HL-60 (cell line): ENCODE data around the gene MT1B.

Source experiments
- GABPA ChIP-seq: IDR thresholded peaks from 2 replicates; pipeline ENCODE4 v1.6.1; 2012; ENCODE audit warnings: low read depth
- POLR2AphosphoS5 ChIP-seq: IDR thresholded peaks from 2 replicates; pipeline ENCODE4 v1.6.1; 2012; ENCODE audit warnings: low read depth
- SPI1 ChIP-seq: IDR thresholded peaks from 2 replicates; pipeline ENCODE4 v1.6.1; 2012; ENCODE audit warnings: low read depth, mild to moderate bottlenecking, borderline replicate concordance
- TF ChIP-seq, protein P1 (sequence below): IDR thresholded peaks from one replicate; pipeline ENCODE4 v1.5.1; 2011; ENCODE audit warnings: low read length, control low read depth, inconsistent platforms; ENCODE audit not compliant: insufficient read depth
- TF ChIP-seq, protein P2 (sequence below): IDR thresholded peaks from 2 replicates; pipeline ENCODE4 v1.6.1; 2012; ENCODE audit warnings: low read depth; ENCODE audit not compliant: insufficient replicate concordance

DNA sequence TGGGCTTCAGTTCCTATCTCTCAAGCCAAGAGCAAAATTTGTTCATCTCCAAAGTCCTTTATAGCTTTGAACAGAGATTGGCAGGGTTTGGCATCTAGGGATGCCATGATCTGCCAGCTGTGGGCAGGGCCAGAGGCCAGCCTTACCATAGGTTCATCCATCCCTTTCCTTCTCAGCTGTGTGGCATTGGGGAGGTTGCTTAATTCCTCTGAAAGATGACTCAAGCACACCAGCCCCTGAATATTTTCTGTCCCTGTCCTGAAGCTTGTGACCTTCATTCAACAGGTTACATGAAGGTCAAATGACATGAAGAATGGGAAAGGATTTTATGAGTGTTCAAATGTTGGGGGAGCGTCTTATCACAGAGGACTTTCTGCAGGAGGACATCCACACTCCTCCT, 12.8 kb downstream of the MT1B start:
- TF ChIP-seq, protein P1, sequence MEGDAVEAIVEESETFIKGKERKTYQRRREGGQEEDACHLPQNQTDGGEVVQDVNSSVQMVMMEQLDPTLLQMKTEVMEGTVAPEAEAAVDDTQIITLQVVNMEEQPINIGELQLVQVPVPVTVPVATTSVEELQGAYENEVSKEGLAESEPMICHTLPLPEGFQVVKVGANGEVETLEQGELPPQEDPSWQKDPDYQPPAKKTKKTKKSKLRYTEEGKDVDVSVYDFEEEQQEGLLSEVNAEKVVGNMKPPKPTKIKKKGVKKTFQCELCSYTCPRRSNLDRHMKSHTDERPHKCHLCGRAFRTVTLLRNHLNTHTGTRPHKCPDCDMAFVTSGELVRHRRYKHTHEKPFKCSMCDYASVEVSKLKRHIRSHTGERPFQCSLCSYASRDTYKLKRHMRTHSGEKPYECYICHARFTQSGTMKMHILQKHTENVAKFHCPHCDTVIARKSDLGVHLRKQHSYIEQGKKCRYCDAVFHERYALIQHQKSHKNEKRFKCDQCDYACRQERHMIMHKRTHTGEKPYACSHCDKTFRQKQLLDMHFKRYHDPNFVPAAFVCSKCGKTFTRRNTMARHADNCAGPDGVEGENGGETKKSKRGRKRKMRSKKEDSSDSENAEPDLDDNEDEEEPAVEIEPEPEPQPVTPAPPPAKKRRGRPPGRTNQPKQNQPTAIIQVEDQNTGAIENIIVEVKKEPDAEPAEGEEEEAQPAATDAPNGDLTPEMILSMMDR, result no peak
- TF ChIP-seq POLR2AphosphoS5 (no peak), GABPA (no peak), SPI1 (no peak)
- TF ChIP-seq, protein P2, sequence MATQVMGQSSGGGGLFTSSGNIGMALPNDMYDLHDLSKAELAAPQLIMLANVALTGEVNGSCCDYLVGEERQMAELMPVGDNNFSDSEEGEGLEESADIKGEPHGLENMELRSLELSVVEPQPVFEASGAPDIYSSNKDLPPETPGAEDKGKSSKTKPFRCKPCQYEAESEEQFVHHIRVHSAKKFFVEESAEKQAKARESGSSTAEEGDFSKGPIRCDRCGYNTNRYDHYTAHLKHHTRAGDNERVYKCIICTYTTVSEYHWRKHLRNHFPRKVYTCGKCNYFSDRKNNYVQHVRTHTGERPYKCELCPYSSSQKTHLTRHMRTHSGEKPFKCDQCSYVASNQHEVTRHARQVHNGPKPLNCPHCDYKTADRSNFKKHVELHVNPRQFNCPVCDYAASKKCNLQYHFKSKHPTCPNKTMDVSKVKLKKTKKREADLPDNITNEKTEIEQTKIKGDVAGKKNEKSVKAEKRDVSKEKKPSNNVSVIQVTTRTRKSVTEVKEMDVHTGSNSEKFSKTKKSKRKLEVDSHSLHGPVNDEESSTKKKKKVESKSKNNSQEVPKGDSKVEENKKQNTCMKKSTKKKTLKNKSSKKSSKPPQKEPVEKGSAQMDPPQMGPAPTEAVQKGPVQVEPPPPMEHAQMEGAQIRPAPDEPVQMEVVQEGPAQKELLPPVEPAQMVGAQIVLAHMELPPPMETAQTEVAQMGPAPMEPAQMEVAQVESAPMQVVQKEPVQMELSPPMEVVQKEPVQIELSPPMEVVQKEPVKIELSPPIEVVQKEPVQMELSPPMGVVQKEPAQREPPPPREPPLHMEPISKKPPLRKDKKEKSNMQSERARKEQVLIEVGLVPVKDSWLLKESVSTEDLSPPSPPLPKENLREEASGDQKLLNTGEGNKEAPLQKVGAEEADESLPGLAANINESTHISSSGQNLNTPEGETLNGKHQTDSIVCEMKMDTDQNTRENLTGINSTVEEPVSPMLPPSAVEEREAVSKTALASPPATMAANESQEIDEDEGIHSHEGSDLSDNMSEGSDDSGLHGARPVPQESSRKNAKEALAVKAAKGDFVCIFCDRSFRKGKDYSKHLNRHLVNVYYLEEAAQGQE, result no peak
